ENCODE data around the gene ZNF488.

ZNF488 gene

GRCh38 chr10:47332946-47333345 is 51.1 kb downstream of the ZNF488 start:
- H3K9me3 ChIP-seq (ENCODE audit: insufficient read depth, low read depth, low read length) = no peaks in the 10 kb centered on the region
- over 99% methylated on average over 3 of the region's 3 CpGs for WGBS
- H3K27ac ChIP-seq (ENCODE audit: low read depth, low read length) = no peak overlapping the region
- no peaks in the 10 kb centered on the region for H3K4me1 ChIP-seq (ENCODE audit: insufficient read depth, low read length)
- H3K27me3 ChIP-seq (ENCODE audit: insufficient read depth, low read length) = 0 out of 2 replicates have a peak, but pooled peaks cover 6% of the 10 kb centered on the region
- no peak overlapping the region for H3K9ac ChIP-seq (ENCODE audit: low read depth, low read length)
- H3K36me3 ChIP-seq (ENCODE audit: insufficient read depth, low read length) = no peaks in the 10 kb centered on the region
- no peak overlapping the region for H3K4me3 ChIP-seq (ENCODE audit: low read length)

- Histone ChIP-seq H3K4me1 (ENCODE audit: insufficient read depth, low read length) (no peaks in the 10 kb centered on the region), H3K36me3 (ENCODE audit: insufficient read depth, low read length) (no peaks in the 10 kb centered on the region), H3K9ac (ENCODE audit: low read depth, low read length) (no peak overlapping the region), H3K27me3 (ENCODE audit: insufficient read depth, low read length) (0 out of 2 replicates have a peak, but pooled peaks cover 6% of the 10 kb centered on the region), H3K9me3 (ENCODE audit: insufficient read depth, low read depth, low read length) (no peaks in the 10 kb centered on the region), H3K4me3 (ENCODE audit: low read length) (no peak overlapping the region), H3K27ac (ENCODE audit: low read depth, low read length) (no peak overlapping the region)
- WGBS = 88% methylated on average over 3 of the region's 3 CpGs
Measured at GRCh38 chr10:47332371-47332770, 51.7 kb downstream of the ZNF488 start.

- H3K27ac ChIP-seq (ENCODE audit: low read depth, low read length) = no peak overlapping the region
- H3K9ac ChIP-seq (ENCODE audit: low read depth, low read length) = no peak overlapping the region
- no peaks in the 10 kb centered on the region for H3K4me1 ChIP-seq (ENCODE audit: insufficient read depth, low read length)
- no peaks in the 10 kb centered on the region for H3K36me3 ChIP-seq (ENCODE audit: insufficient read depth, low read length)
- no peak overlapping the region for H3K4me3 ChIP-seq (ENCODE audit: low read length)
- 0 out of 2 replicates have a peak, but pooled peaks cover 6% of the 10 kb centered on the region for H3K27me3 ChIP-seq (ENCODE audit: insufficient read depth, low read length)
- WGBS = 72% methylated on average over 7 of the region's 7 CpGs
- no peaks in the 10 kb centered on the region for H3K9me3 ChIP-seq (ENCODE audit: insufficient read depth, low read depth, low read length)
Measured at GRCh38 chr10:47331954-47332353, 52.1 kb downstream of the ZNF488 start.

- no peak overlapping the region for H3K4me3 ChIP-seq (ENCODE audit: low read length)
- H3K36me3 ChIP-seq (ENCODE audit: insufficient read depth, low read length) = no peaks in the 10 kb centered on the region
- 0 out of 2 replicates have a peak, but pooled peaks cover 6% of the 10 kb centered on the region for H3K27me3 ChIP-seq (ENCODE audit: insufficient read depth, low read length)
- WGBS = 94% methylated on average over 9 of the region's 9 CpGs
- H3K9me3 ChIP-seq (ENCODE audit: insufficient read depth, low read depth, low read length) = no peaks in the 10 kb centered on the region
- H3K4me1 ChIP-seq (ENCODE audit: insufficient read depth, low read length) = no peaks in the 10 kb centered on the region
- no peak overlapping the region for H3K27ac ChIP-seq (ENCODE audit: low read depth, low read length)
- H3K9ac ChIP-seq (ENCODE audit: low read depth, low read length) = no peak overlapping the region
Measured at GRCh38 chr10:47331491-47331890, 52.6 kb downstream of the ZNF488 start.

- H3K9ac ChIP-seq (ENCODE audit: low read depth, low read length) = no peak overlapping the region
- WGBS = 92% methylated on average over 3 of the region's 3 CpGs
- no peaks in the 10 kb centered on the region for H3K4me1 ChIP-seq (ENCODE audit: insufficient read depth, low read length)
- H3K27ac ChIP-seq (ENCODE audit: low read depth, low read length) = no peak overlapping the region
- 0 out of 2 replicates have a peak, but pooled peaks cover 6% of the 10 kb centered on the region for H3K27me3 ChIP-seq (ENCODE audit: insufficient read depth, low read length)
- H3K36me3 ChIP-seq (ENCODE audit: insufficient read depth, low read length) = no peaks in the 10 kb centered on the region
- H3K4me3 ChIP-seq (ENCODE audit: low read length) = no peak overlapping the region
- no peaks in the 10 kb centered on the region for H3K9me3 ChIP-seq (ENCODE audit: insufficient read depth, low read depth, low read length)
Measured at GRCh38 chr10:47330804-47331203, 53.3 kb downstream of the ZNF488 start.

- no peak overlapping the region for H3K9ac ChIP-seq (ENCODE audit: low read depth, low read length)
- no peak overlapping the region for H3K4me3 ChIP-seq (ENCODE audit: low read length)
- no peaks in the 10 kb centered on the region for H3K36me3 ChIP-seq (ENCODE audit: insufficient read depth, low read length)
- 88% methylated on average over 3 of the region's 3 CpGs for WGBS
- H3K27me3 ChIP-seq (ENCODE audit: insufficient read depth, low read length) = 0 out of 2 replicates have a peak, but pooled peaks cover 6% of the 10 kb centered on the region
- no peaks in the 10 kb centered on the region for H3K4me1 ChIP-seq (ENCODE audit: insufficient read depth, low read length)
- H3K27ac ChIP-seq (ENCODE audit: low read depth, low read length) = no peak overlapping the region
- no peaks in the 10 kb centered on the region for H3K9me3 ChIP-seq (ENCODE audit: insufficient read depth, low read depth, low read length)
Measured at GRCh38 chr10:47330366-47330765, 53.7 kb downstream of the ZNF488 start.

- Histone ChIP-seq H3K9ac (ENCODE audit: low read depth, low read length) (no peak overlapping the region), H3K4me3 (ENCODE audit: low read length) (no peak overlapping the region), H3K36me3 (ENCODE audit: insufficient read depth, low read length) (no peaks in the 10 kb centered on the region), H3K9me3 (ENCODE audit: insufficient read depth, low read depth, low read length) (no peaks in the 10 kb centered on the region), H3K27me3 (ENCODE audit: insufficient read depth, low read length) (peaks cover 2% of the 10 kb centered on the region; the same call in 1 of the 2 replicates), H3K4me1 (ENCODE audit: insufficient read depth, low read length) (no peaks in the 10 kb centered on the region), H3K27ac (ENCODE audit: low read depth, low read length) (no peak overlapping the region)
- WGBS = 92% methylated on average over 4 of the region's 4 CpGs
Measured at GRCh38 chr10:47329855-47330254, 54.2 kb downstream of the ZNF488 start.

GRCh38 chr10:47326927-47327330 is 57.2 kb downstream of the ZNF488 start:
- H3K9me3 ChIP-seq (ENCODE audit: insufficient read depth, low read depth, low read length) = no peaks in the 10 kb centered on the region
- no peak overlapping the region for H3K27ac ChIP-seq (ENCODE audit: low read depth, low read length)
- H3K9ac ChIP-seq (ENCODE audit: low read depth, low read length) = no peak overlapping the region
- H3K27me3 ChIP-seq (ENCODE audit: insufficient read depth, low read length) = no peaks in the 10 kb centered on the region; the same call in 1 of the 2 replicates
- H3K4me1 ChIP-seq (ENCODE audit: insufficient read depth, low read length) = no peaks in the 10 kb centered on the region
- H3K36me3 ChIP-seq (ENCODE audit: insufficient read depth, low read length) = no peaks in the 10 kb centered on the region
- WGBS = 92% methylated on average over 11 of the region's 11 CpGs
- H3K4me3 ChIP-seq (ENCODE audit: low read length) = no peak overlapping the region

- H3K9ac ChIP-seq (ENCODE audit: low read depth, low read length) = no peak overlapping the region
- no peaks in the 10 kb centered on the region for H3K9me3 ChIP-seq (ENCODE audit: insufficient read depth, low read depth, low read length)
- no peaks in the 10 kb centered on the region for H3K4me1 ChIP-seq (ENCODE audit: insufficient read depth, low read length)
- 89% methylated on average over 5 of the region's 5 CpGs for WGBS
- H3K27me3 ChIP-seq (ENCODE audit: insufficient read depth, low read length) = no peaks in the 10 kb centered on the region; the same call in 1 of the 2 replicates
- H3K4me3 ChIP-seq (ENCODE audit: low read length) = no peak overlapping the region
- no peaks in the 10 kb centered on the region for H3K36me3 ChIP-seq (ENCODE audit: insufficient read depth, low read length)
- no peak overlapping the region for H3K27ac ChIP-seq (ENCODE audit: low read depth, low read length)
Measured at GRCh38 chr10:47326306-47326926, 57.7 kb downstream of the ZNF488 start.

GRCh38 chr10:47325303-47326291 is 58.5 kb downstream of the ZNF488 start:
- H3K27me3 ChIP-seq (ENCODE audit: insufficient read depth, low read length) = no peaks in the 10 kb centered on the region; the same call in 1 of the 2 replicates
- H3K4me1 ChIP-seq (ENCODE audit: insufficient read depth, low read length) = no peaks in the 10 kb centered on the region
- no peak overlapping the region for H3K27ac ChIP-seq (ENCODE audit: low read depth, low read length)
- H3K9me3 ChIP-seq (ENCODE audit: insufficient read depth, low read depth, low read length) = no peaks in the 10 kb centered on the region
- no peaks in the 10 kb centered on the region for H3K36me3 ChIP-seq (ENCODE audit: insufficient read depth, low read length)
- no peak overlapping the region for H3K9ac ChIP-seq (ENCODE audit: low read depth, low read length)
- 96% methylated on average over 29 of the region's 30 CpGs for WGBS
- no peak overlapping the region for H3K4me3 ChIP-seq (ENCODE audit: low read length)

- no peaks in the 10 kb centered on the region for H3K9me3 ChIP-seq (ENCODE audit: insufficient read depth, low read depth, low read length)
- no peak overlapping the region for H3K9ac ChIP-seq (ENCODE audit: low read depth, low read length)
- WGBS = 95% methylated on average over 4 of the region's 5 CpGs
- H3K4me3 ChIP-seq (ENCODE audit: low read length) = no peak overlapping the region
- H3K27ac ChIP-seq (ENCODE audit: low read depth, low read length) = no peak overlapping the region
- H3K27me3 ChIP-seq (ENCODE audit: insufficient read depth, low read length) = no peaks in the 10 kb centered on the region; the same call in 1 of the 2 replicates
- H3K36me3 ChIP-seq (ENCODE audit: insufficient read depth, low read length) = no peaks in the 10 kb centered on the region
- no peaks in the 10 kb centered on the region for H3K4me1 ChIP-seq (ENCODE audit: insufficient read depth, low read length)
Measured at GRCh38 chr10:47323636-47324296, 60.3 kb downstream of the ZNF488 start.
